Neural progenitor cell (in vitro differentiated cells): ENCODE data around the gene ITGBL1. TPM values are rescaled to one million over a fixed set of nuclear protein-coding genes. Genes with fewer than 3 reads are reported as not detected.

Source experiments
- DNase-seq: peaks from one replicate; pipeline ENCODE4 v3.0.0-alpha.2; 2016; ENCODE audit warnings: low spot score
- H2AFZ ChIP-seq: fragments of 200-600 bp; sonication (generic); replicated peaks from 2 replicates; pipeline ENCODE4 v1.6.1; 2016; ENCODE audit warnings: antibody characterized with exemption
- H3F3A ChIP-seq: fragments of 200-600 bp; sonication (generic); 2 replicates; pipeline ENCODE4 v1.6.1; 2016; ENCODE audit warnings: antibody characterized with exemption, low read depth
- H3K27ac ChIP-seq: fragments of 200-600 bp; sonication (generic); 2 replicates; pipeline ENCODE4 v1.5.1; 2016; ENCODE audit warnings: mild to moderate bottlenecking
- H3K27me3 ChIP-seq: fragments of 200-600 bp; sonication (generic); 2 replicates; pipeline ENCODE4 v1.6.1; 2016; ENCODE audit warnings: mild to moderate bottlenecking, moderate library complexity
- H3K36me3 ChIP-seq: fragments of 200-600 bp; sonication (generic); 2 replicates; pipeline ENCODE4 v1.5.1; 2016
- H3K4me1 ChIP-seq: fragments of 200-600 bp; sonication (generic); 2 replicates; pipeline ENCODE4 v1.6.1; 2016; ENCODE audit warnings: mixed run types
- H3K4me2 ChIP-seq: fragments of 200-600 bp; sonication (generic); 2 replicates; pipeline ENCODE4 v1.6.1; 2016
- H3K4me3 ChIP-seq: fragments of 200-600 bp; sonication (generic); 2 replicates; pipeline ENCODE4 v1.5.1; 2016
- H3K79me2 ChIP-seq: fragments of 200-600 bp; sonication (generic); 2 replicates; pipeline ENCODE4 v1.6.1; 2016; ENCODE audit warnings: low read depth
- H3K9ac ChIP-seq: fragments of 200-600 bp; sonication (generic); 2 replicates; pipeline ENCODE4 v1.6.1; 2016
- H3K9me3 ChIP-seq: fragments of 200-600 bp; sonication (generic); 2 replicates; pipeline ENCODE4 v1.5.1; 2016; ENCODE audit warnings: low read depth
- H4K20me1 ChIP-seq: fragments of 200-600 bp; sonication (generic); 2 replicates; pipeline ENCODE4 v1.6.1; 2016; ENCODE audit warnings: low read depth
- H3K27ac Mint-ChIP-seq: 3 replicates; pipeline ENCODE4 v1.8.0; 2021; ENCODE audit warnings: mixed read lengths
- H3K27me3 Mint-ChIP-seq: 2 replicates; pipeline ENCODE4 v1.8.0; 2022; ENCODE audit warnings: low read depth, mild to moderate bottlenecking, inconsistent platforms, moderate library complexity, mixed read lengths; ENCODE audit not compliant: insufficient read depth
- H3K36me3 Mint-ChIP-seq: 3 replicates; pipeline ENCODE4 v1.8.0; 2021; ENCODE audit warnings: mixed read lengths
- H3K4me1 Mint-ChIP-seq: 3 replicates; pipeline ENCODE4 v1.8.0; 2021; ENCODE audit warnings: mixed read lengths
- H3K4me3 Mint-ChIP-seq: 3 replicates; pipeline ENCODE4 v1.8.0; 2021; ENCODE audit warnings: mild to moderate bottlenecking, moderate library complexity, mixed read lengths
- H3K9me3 Mint-ChIP-seq: 3 replicates; pipeline ENCODE4 v1.8.0; 2020; ENCODE audit warnings: mixed read lengths
- CTCF ChIP-seq: fragments of 200-600 bp; sonication (generic); IDR thresholded peaks from 2 replicates; pipeline ENCODE4 v1.5.1; 2017; ENCODE audit warnings: antibody characterized with exemption, mild to moderate bottlenecking
- EZH2 ChIP-seq: fragments of 200-600 bp; sonication (generic); IDR thresholded peaks from 2 replicates; pipeline ENCODE4 v1.6.1; 2017; ENCODE audit warnings: antibody characterized with exemption, mild to moderate bottlenecking, moderate library complexity
- EZH2phosphoT487 ChIP-seq: fragments of 200-600 bp; sonication (generic); IDR thresholded peaks from 2 replicates; pipeline ENCODE4 v1.6.1; 2017; ENCODE audit warnings: antibody characterized with exemption
- total RNA-seq: library from RNA; depleted of rRNA; stranded (reverse); fragments of >200 nt; gene quantifications from 2 replicates; pipeline ENCODE4 v1.2.3, GENCODE V29; 2015; ENCODE audit warnings: low replicate concordance

ITGBL1 gene
- total RNA-seq, 1 donor from 2014 or later, result not detected

GRCh38 chr13:101697745-101698144 is 245.3 kb downstream of the ITGBL1 start:
- H3K4me3 Mint-ChIP-seq, result no peak overlapping the region
- H3K79me2 ChIP-seq, result no peaks in the 10 kb centered on the region
- H3K9me3 ChIP-seq, result no peaks in the 10 kb centered on the region
- no peak overlapping the region for H3K9ac ChIP-seq
- no peak overlapping the region for H2AFZ ChIP-seq
- no peaks in the 10 kb centered on the region for H3K9me3 Mint-ChIP-seq
- no peak for TF ChIP-seq CTCF
- TF ChIP-seq EZH2, result no peak
- TF ChIP-seq EZH2phosphoT487, result no peak
- no peak for DNase-seq
- H3K27ac Mint-ChIP-seq, result no peak overlapping the region
- no peak overlapping the region for H3K4me2 ChIP-seq
- H3K36me3 Mint-ChIP-seq, result no peaks in the 10 kb centered on the region
- H3K4me1 Mint-ChIP-seq, result no peaks in the 10 kb centered on the region
- no peaks in the 10 kb centered on the region for H3K27me3 ChIP-seq
- no peaks in the 10 kb centered on the region for H3F3A ChIP-seq
- no peaks in the 10 kb centered on the region for H4K20me1 ChIP-seq
- H3K4me1 ChIP-seq, result no peaks in the 10 kb centered on the region
- H3K27ac ChIP-seq, result no peak overlapping the region
- no peak overlapping the region for H3K4me3 ChIP-seq
- no peaks in the 10 kb centered on the region for H3K36me3 ChIP-seq
- no peaks in the 10 kb centered on the region for H3K27me3 Mint-ChIP-seq

- Mint-ChIP-seq H3K4me1 (no peaks in the 10 kb centered on the region), H3K27me3 (no peaks in the 10 kb centered on the region), H3K4me3 (no peak overlapping the region), H3K9me3 (no peaks in the 10 kb centered on the region), H3K36me3 (no peaks in the 10 kb centered on the region), H3K27ac (no peak overlapping the region)
- Histone ChIP-seq H4K20me1 (no peaks in the 10 kb centered on the region), H3K4me2 (no peak overlapping the region), H3K9me3 (no peaks in the 10 kb centered on the region), H3K9ac (no peak overlapping the region), H3K4me3 (no peak overlapping the region), H3K27ac (no peak overlapping the region), H3K4me1 (no peaks in the 10 kb centered on the region), H3K36me3 (no peaks in the 10 kb centered on the region), H3K27me3 (no peaks in the 10 kb centered on the region), H3F3A (no peaks in the 10 kb centered on the region), H3K79me2 (no peaks in the 10 kb centered on the region), H2AFZ (no peak overlapping the region)
- no peak for DNase-seq
- TF ChIP-seq EZH2phosphoT487 (no peak), EZH2 (no peak), CTCF (no peak)
Observed at GRCh38 chr13:101698400-101698799, 245.9 kb downstream of the ITGBL1 start.

GRCh38 chr13:101700598-101700997 is 248.1 kb downstream of the ITGBL1 start:
- H3K27me3 Mint-ChIP-seq, result no peaks in the 10 kb centered on the region
- H3K9me3 Mint-ChIP-seq, result no peaks in the 10 kb centered on the region
- H3K4me2 ChIP-seq, result no peak overlapping the region
- DNase-seq, result no peak
- H4K20me1 ChIP-seq, result no peaks in the 10 kb centered on the region
- no peak for TF ChIP-seq EZH2phosphoT487
- TF ChIP-seq EZH2, result no peak
- TF ChIP-seq CTCF, result no peak
- no peak overlapping the region for H3K27ac ChIP-seq
- no peak overlapping the region for H3K4me3 ChIP-seq
- H3F3A ChIP-seq, result no peaks in the 10 kb centered on the region
- no peak overlapping the region for H3K4me3 Mint-ChIP-seq
- no peaks in the 10 kb centered on the region for H3K36me3 Mint-ChIP-seq
- no peaks in the 10 kb centered on the region for H3K27me3 ChIP-seq
- H3K79me2 ChIP-seq, result no peaks in the 10 kb centered on the region
- no peaks in the 10 kb centered on the region for H3K9me3 ChIP-seq
- no peak overlapping the region for H3K27ac Mint-ChIP-seq
- no peaks in the 10 kb centered on the region for H3K4me1 ChIP-seq
- H3K9ac ChIP-seq, result no peak overlapping the region
- no peak overlapping the region for H2AFZ ChIP-seq
- H3K36me3 ChIP-seq, result no peaks in the 10 kb centered on the region
- H3K4me1 Mint-ChIP-seq, result no peaks in the 10 kb centered on the region
